Cerebellar cortex (tissue), 1 donor: ENCODE data around the gene AQP9.
"Not testable (repeated sequence)": the region's sequence is repeated elsewhere in the genome, so short reads cannot be mapped to it uniquely, and the experiment has no call there.

Experiments used
- DNase-seq: peaks from one replicate; pipeline ENCODE4 v3.0.0-alpha.2; 2015; ENCODE audit warnings: low spot score

Gene AQP9

DNA sequence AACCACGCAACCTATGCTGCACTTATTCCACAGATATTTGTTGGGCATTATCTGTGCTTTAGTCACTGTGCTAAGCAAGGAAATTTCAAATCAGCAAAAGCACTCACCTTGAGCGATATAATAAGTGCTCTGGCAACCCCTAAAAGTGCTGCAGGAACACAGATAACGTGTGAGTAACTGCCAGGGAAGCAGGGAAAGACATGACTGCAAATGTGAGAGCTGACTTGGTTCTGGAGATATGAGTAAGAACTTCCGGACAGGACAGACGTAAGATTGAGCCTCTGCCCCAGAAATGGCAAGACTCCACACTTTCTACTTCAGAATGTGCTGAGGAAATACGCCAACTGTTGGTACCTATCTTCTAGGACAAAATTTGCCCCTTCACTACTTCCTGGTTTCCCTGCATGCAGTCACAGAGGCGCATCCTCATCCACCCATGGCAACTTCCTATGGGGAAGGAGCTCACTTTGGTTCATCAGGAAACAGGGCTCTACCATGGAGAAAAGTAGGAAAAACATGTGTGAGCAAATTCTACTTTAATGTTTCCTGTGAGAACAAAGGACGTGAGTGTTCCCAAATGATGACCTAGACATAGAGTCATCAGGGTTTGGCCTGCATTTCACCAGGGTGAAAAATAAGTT is 41.7 kb downstream of the AQP9 start:
- DNase-seq = no peak

DNA sequence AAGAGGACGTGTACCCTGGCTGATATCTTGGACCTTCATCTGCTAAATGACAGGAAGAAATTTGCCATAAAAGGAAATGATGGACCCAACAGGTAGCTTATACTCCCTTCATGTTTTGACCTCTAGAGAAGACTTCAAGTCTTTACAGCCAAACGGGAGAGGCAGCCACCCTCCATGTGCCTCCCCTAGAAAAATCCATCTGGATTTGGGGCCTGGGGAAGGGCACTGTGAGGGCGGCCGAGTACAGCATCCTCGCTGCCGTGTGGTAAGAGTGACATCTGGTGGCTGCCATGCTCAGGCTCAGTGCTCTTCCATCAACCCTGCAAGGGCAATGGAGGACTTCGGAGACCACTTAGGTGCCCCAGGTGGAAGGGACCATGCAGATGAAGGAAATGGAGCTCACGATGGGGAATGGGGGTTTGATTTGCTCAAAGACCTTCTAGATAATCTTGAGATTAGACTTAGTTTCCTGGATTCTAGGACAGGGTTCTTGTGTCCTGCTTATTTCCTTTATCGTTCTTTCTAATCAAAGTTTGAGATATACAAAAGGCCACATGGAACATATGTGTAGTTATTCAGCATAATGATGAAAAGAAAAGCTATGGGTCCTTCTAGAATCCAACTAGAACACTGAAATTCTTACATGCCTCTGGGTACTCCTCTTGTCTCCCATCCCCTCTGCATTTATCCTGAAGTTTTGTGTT is 44.4 kb downstream of the AQP9 start:
- peak; percentile 42 for DNase-seq

DNA sequence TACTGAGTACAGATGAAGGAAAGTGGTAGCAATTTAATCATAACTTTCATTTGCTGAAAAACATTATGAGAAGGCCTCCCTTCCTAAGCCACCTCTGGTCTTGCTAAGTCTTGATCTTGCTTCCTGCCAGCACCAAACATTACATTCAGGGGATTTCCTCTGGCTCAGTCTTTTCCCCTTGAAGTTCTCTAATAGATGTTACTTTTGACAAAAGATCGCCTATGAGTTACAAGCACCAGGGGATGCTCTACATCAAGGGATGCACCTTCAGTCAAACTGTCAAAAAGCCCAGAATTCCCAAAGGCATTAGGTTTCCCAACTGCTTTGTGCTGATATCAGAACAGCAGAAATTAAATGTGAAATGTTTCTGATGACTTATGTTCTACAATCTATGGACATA is 47.3 kb downstream of the AQP9 start:
- DNase-seq = no peak

DNA sequence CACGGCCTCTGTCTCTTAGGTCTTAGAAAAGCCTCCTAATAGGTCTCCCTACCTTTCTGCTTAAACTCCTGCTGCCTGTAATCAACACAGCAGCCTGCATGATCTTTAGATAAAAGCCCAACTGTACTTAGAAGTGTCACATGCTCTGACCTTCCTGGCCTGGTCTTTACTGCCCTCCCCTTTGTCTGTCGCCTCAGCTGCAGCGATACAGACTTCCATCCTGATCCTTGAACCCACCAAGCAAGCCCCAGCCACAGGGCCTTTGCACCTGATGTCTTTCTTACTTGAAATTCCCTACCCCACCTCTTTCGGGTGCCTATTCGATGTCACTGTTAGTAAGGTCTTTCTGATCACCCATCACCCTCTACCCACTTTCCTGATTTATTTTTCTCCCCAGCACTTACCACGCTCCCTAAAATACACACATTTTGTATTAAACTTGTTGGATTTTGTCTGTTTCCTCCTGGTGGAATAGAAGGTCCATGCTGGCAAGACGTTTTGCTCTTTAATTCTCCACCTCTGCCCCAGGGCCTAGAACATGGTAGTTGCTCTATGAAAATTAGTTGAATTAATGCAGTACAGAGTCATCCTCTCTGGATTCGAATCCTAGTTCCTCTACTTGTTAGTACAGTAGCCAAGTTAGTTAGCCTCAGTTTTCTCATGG is 51.1 kb downstream of the AQP9 start:
- no peak for DNase-seq

DNA sequence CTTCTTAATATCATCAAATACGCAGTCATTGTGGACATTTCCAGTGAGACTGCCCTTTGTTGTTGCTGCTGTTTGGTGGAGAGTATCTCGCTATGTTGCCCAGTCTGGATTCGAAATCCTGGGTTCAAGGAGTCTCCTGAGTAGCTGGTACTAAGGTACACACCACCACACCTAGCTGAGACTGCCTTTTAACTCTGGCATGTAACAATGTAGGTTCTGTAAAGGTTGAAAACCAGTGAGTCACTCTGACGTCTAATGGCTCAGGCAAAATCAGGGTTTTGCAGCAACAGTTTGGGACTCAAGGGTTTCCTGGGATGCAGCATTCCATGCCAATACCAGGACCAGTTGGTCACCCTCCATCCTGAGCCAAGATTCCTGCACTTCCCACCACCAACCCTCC is 52.2 kb downstream of the AQP9 start:
- DNase-seq = no peak

DNA sequence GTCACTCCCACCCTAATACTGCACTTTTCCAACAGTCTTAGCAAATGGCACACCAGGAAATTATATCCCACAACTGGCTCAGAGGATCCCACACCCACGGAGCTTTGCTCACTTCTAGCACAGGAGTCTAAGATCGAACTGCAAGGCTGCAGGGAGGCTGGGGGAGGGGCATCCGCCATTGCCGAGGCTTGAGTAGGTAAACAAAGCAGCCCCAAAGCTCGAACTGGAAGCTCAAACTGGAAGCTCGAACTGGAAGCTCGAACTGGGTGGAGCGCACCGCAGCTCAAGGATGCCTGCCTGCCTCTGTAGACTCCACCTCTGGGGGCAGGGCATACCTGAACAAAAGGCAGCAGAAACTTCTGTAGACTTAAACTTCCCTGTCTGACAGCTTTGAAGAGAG is 55.5 kb downstream of the AQP9 start:
- not testable (repeated sequence) for DNase-seq

DNA sequence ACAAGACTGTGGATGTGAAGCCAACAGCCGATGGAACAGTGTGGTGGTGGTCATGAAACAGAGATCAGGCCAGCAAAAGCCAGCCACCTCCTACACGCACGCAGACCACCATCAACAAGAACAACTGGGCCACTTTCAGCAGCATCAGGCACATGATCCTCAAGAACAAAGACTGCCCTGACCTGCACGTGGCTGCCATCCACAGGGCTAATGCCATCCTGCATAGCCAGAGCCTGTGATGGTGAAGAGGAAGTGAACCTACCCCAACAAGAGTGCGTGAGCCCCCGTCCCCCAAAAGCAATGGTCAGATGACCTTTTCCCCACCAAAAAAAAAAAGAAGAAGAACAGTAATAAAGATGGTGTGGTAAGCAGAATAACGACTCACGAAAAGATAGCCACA is 62.6 kb downstream of the AQP9 start:
- no peak for DNase-seq

DNA sequence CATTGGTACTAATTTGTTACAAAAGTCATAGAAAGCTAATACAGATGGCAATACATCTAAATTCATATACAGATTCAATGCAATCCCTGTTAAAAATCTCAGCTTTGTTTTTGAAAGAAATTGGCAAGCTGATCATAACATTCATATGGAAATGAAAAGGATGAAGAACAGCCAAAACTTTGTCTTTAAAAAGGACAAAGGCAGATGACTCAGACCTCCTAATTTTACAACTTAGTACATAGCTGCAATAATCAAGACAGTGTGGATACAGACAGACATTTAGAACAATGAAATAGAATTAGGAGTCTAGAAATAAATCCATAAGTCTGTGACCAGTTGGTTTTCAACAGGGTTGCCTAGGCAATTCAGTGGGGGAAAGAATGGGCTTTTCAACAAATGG is 63.3 kb downstream of the AQP9 start:
- no peak for DNase-seq

DNA sequence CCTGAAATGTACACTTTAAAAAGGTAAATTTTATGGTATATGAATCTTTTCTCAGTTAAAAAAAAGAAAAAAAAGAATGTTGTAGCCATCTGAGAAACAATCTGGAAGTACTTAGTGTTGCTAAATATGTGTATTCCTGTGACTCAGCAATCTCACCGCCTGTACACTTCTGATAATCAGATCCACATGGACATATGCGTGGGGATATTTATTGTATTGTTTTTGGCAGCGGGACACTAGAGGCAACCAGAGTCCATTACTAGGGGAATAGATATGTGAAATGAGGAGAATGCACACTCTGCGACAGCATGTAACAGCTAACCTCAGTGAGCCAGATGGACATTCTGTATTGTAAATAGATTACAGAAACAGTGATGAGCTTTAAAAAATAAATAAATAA is 65.4 kb downstream of the AQP9 start:
- no peak for DNase-seq

DNA sequence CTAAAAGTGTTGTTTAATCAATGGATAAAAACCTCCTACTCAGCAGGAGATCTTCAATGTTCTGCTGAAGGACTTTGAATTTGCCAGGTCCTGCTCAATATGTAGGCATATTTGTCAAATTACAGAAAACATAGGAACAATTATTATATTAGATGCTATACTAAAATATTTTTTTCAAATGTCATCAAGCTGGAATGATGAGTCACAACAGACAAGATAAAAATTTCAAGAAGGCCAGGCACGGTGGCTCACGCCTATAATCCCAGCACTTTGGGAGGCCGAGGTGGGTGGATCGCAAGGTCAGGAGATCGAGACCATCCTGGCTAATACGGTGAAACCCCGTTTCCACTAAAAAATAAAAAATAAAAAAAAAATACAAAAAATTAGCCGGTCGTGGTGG is 68.0 kb downstream of the AQP9 start:
- no peak for DNase-seq

DNA sequence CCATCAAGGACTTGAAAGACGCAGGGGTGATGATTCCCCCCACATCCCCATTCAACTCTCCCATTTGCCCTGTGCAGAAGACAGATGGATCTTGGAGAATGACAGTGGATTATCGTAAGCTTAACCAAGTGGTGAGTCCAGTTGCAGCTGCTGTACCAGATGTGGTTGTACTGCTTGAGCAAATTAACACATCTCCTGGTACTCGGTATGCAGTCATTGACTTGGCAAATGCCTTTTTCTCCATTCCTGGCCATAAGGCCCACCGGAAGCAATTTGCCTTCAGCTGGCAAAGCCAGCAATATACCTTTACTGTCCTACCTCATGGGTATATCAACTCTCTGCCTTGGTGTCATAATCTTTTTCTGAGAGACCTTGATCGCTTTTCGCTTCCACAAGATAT is 70.0 kb downstream of the AQP9 start:
- not testable (repeated sequence) for DNase-seq

DNA sequence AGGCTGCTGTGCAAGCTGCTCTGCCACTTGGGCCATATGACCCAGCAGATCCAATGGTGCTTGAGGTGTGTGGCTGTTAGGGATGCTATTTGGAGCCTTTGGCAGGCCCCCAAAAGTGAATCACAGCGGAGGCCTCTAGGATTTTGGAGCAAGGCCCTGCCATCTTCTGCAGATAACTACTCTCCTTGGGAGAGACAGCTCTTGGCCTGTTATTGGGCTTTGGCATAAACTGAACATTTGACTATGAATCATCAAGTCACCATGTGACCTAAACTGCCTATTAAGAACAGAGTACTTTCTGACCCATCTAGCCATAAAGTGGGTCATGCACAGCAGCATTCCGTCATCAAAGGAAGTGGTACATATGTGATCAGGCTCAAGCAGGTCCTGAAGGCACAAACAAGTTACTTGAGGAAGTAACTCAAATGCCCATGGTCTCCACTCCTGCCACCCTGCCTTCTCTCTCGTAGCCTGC is 70.9 kb downstream of the AQP9 start:
- DNase-seq = not testable (repeated sequence)

DNA sequence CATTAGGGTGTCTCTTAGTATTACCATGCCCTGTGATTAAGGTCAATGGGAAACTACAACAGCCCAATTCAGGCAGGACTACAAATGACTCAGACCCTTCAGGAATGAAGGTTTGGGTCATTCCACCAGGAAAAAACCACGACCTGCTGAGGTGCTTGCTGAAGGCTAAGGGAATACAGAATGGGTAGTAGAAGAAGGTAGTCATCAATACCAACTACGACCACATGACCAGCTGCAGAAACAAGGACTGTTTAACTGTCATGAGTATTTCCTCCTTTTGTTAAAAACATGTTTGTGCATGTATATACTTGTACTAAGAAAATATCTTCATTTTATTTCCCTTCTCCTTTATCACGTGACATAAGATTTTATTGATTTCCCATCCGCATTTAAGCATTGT is 71.8 kb downstream of the AQP9 start:
- DNase-seq = not testable (repeated sequence)

DNA sequence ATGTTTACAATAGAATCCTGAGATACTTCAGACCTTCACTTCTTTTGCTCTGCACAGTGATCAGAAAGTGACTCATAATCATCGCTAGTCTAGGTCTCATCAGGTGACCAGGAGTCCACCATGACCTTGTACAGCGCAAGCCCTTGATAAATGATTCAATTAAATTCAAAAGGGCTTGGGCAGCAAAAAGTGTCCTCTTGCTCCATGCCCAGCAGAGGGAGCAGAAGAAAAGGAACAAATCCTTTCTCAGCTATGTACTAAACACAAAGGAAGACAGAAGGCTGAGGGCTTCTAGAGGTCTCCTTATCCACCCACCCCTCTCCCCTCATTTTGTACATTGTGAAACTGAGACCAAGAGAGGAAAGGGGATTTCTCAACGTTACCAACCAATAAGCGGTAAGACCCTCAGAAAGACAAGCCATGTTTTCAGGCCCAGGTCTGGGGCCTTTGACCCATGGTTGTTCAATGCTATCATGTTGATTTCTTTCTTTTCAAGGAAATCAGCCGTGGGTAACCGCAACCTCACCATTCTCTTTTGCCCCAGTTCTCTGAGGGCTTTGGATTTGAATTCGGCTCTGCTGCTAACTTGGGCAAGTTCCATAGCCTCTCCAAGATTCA is 74.8 kb downstream of the AQP9 start:
- DNase-seq = peak; percentile 32

DNA sequence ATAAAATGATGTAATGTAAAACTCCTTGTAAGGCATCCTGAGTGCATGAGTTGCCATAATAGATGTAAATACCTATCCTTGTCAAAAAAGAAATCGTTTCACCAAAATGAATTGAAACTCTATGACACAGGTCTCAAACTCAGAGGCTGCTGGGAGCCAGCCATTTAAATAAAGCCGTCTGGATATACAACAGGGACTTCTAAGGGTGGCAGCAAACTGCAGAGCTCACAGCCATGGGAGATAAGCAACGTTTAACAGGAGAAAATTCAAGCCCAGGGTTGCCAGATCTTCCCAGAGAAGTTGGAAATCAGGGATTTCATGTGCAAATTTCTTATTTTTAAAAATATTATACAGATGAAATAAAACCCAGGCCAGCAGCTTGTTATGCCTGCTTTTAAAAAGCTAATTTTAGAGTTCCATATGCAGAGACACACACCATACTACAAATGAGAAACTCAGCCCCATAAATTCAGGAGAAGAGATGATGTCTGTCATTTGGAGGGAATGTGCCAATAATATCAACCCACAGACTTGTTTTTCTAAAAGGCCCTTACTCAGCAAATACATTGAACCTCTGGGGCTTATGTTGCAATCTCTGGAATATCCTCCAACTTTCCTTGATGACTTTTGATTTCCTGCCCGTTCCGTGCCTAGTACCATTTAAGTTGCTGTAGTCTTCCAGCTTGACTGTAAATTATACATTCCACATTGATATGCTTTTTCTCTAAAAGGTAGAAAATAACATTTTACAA is 75.6 kb downstream of the AQP9 start:
- DNase-seq = no peak

DNA sequence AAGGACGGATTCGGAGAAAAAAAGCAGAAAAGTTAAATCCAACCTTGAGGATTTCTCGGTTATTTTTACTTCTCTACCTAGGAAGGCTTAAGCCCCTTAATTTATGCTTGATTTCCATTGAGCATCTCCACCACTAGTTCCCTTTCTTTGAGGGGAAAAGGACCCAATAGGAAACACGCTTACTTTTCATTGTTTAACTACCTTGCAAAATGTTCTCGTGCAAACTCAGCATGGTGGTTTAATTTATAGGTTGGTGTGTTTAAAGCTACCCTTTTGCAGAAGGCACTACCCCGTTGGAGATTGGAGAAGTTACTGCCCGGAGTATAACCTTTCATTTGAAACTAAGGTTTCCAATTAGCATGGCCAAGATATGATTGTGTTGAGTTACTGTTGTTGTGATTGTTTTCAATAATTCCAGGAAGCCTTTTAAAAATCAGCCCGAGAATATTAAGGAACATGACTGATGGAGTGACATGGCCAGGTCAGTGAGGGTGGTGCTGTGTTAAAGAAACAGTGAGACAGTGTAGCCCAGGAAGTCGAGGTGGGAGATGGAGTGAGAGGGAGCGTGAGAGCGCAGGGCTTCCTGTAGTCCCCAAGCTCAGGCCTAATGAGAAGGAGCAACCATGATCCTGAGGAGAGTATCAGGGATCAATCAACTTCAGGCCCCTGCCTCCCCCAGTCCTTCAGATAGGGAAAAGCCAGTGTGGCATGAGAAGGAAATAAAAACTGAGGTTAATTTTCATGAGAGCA is 76.6 kb downstream of the AQP9 start:
- no peak for DNase-seq

DNA sequence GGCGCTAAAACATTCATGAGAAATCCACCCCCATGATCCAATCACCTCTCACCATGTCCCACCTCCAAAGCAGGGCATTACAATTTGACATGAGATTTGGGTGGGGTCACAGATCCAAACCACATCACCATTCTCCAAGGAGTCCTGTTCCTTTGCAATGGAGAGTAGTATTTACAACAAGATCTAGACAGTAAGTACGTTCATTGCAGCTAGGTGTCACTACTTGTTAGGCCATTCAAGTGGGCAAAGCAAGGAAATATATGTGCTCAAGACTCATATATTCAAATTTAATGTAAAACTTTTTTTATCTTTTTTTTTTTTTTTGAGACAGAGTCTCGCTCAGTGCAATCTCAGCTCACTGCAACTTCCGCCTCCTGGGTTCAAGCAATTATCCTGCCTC is 79.3 kb downstream of the AQP9 start:
- DNase-seq = no peak

DNA sequence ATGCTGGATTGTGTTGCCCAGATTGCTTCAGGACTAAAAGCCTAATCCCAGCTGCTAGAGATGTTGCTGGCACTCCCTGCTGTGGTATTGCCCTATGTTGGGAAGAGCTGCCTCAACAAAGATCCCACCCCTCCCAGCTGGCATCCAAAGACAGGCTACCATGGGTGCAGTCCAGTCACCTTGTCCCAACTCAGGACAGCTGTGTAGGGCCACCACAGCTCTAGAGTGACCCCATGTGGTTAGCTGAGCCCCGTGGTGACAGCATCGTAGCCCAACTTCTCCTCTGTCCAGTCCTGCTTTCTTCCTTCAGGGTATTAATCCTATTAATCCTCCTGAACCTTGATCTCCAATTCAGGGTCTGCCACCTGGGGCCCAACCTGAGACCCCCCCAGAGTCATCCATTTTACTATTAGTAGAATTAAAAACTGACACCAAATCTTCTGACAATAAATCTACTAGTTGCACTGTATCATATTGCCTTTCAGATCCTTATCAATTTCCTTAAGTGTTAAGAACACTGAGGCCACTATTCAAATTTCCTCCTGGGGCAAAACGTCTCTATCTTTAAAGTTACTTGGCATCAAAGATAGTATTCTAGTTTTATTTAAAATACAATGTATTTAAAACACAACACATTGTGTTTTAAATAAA is 83.5 kb downstream of the AQP9 start:
- no peak for DNase-seq

DNA sequence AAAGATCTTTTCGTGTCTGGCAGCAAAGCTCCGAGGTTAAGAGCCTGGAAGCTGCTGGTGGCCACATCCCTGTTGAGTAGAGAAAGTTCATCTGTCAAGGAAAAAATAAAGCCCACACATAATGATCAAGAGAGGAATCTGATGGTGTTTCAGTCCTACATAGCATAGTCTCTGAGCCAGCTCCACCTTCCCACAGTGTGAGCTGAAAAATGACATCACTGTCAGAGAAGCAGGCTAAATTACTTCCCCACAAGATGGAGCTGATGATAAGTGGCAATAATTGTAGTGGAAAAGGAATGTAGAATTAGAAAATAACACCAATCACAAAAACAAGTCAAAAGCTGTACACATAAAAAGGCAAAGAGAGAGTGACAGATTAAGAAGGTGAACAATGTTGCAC is 84.5 kb downstream of the AQP9 start:
- no peak for DNase-seq

DNA sequence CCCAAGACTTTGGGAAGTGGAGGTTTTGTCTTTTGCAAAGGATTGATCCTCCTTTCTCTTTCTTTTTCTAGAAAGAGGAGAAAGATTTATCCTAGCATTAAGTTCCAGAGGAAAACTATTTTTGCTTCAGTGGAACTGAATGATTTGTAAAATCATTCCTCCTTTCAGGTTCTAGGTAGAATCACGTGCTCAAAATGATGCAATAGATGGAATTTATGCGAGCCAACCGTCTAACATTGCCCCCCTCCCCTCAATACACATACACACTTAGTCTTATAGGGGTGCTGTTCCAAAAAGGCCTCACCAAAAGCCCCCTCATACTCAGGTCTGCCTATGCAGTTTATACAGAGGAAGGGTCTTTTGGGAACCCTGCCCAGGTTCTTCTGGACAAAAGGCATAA is 85.3 kb downstream of the AQP9 start:
- DNase-seq = no peak

DNA sequence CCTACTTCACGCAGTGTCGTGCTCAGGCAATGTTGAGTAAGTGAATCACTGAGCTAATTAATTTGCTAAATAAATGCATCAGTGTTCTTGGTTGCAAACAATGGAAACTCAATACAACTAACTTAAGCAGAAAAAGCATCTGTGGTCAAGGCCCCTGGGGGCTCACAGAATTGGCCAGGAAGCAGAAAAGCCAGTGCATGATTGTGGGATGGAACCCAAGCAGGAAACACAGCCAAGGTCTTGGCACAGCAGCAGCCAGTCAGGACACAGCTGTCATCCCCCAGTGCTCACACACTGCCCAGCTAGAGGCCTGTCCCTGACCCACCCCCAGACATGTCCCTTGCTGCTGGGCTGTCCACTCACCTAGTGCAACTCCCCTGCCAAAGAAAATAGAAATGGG is 85.9 kb downstream of the AQP9 start:
- no peak for DNase-seq
